HFFc6 (cell line): ENCODE data around the gene AATK. TPM values are rescaled to one million over a fixed set of nuclear protein-coding genes. Genes with fewer than 3 reads are reported as not detected.

Source experiments
- DNase-seq: peaks from one replicate; pipeline ENCODE4 v3.0.0-alpha.2; 2018
- H3K27ac Mint-ChIP-seq: 2 replicates; pipeline ENCODE4 v1.8.0; 2020; ENCODE audit warnings: mild to moderate bottlenecking, mixed read lengths
- H3K27me3 Mint-ChIP-seq: 2 replicates; pipeline ENCODE4 v1.8.0; 2021; ENCODE audit warnings: mild to moderate bottlenecking, moderate library complexity, mixed read lengths; ENCODE audit not compliant: insufficient read depth
- H3K36me3 Mint-ChIP-seq: 2 replicates; pipeline ENCODE4 v1.8.0; 2021; ENCODE audit warnings: low read depth, mixed read lengths
- H3K4me1 Mint-ChIP-seq: 2 replicates; pipeline ENCODE4 v1.8.0; 2020; ENCODE audit warnings: low read depth, mixed read lengths
- H3K4me3 Mint-ChIP-seq: 2 replicates; pipeline ENCODE4 v1.8.0; 2020; ENCODE audit warnings: mild to moderate bottlenecking, moderate library complexity, mixed read lengths
- H3K9me3 Mint-ChIP-seq: 2 replicates; pipeline ENCODE4 v1.8.0; 2020; ENCODE audit warnings: mild to moderate bottlenecking, mixed read lengths
- CTCF ChIP-seq: fragments of 200-600 bp; sonication (generic); IDR thresholded peaks from 2 replicates; pipeline ENCODE4 v1.5.0; 2021; ENCODE audit warnings: antibody characterized with exemption, mild to moderate bottlenecking
- total RNA-seq, 6 experiments: library from RNA; stranded (reverse); fragmentation: NEBNext Ultra II Directional; extraction: Animal tissue kit (Norgen Biotek cat#: 25700); gene quantifications; 2 replicates in 1 of 6; 3 replicates in 5 of 6; pipeline ENCODE4 v1.2.3, GENCODE V29; 2021

The AATK gene
- total RNA-seq, 6 experiments from 2014 or later, result 0.15 to 0.59 (median 0.38) TPM

- TF ChIP-seq CTCF, result no peak
- Mint-ChIP-seq H3K4me3 (no peak overlapping the region), H3K4me1 (no peaks in the 10 kb centered on the region), H3K27me3 (no peaks in the 10 kb centered on the region; the same call in 1 of the 2 replicates), H3K36me3 (no peaks in the 10 kb centered on the region), H3K9me3 (no peaks in the 10 kb centered on the region), H3K27ac (no peak overlapping the region)
- no peak for DNase-seq
Observed at GRCh38 chr17:81209141-81209540, 43.1 kb upstream of the AATK start.

- Mint-ChIP-seq H3K4me1 (no peaks in the 10 kb centered on the region), H3K27me3 (no peaks in the 10 kb centered on the region; the same call in 1 of the 2 replicates), H3K9me3 (no peaks in the 10 kb centered on the region), H3K27ac (no peak overlapping the region), H3K4me3 (no peak overlapping the region), H3K36me3 (no peaks in the 10 kb centered on the region)
- no peak for TF ChIP-seq CTCF
- no peak for DNase-seq
Observed at GRCh38 chr17:81208651-81209050, 42.6 kb upstream of the AATK start.

- Mint-ChIP-seq H3K4me1 (no peaks in the 10 kb centered on the region), H3K36me3 (no peaks in the 10 kb centered on the region), H3K27ac (no peak overlapping the region), H3K27me3 (no peaks in the 10 kb centered on the region; the same call in 1 of the 2 replicates), H3K4me3 (no peak overlapping the region), H3K9me3 (no peaks in the 10 kb centered on the region)
- DNase-seq, result no peak
- no peak for TF ChIP-seq CTCF
Observed at GRCh38 chr17:81207610-81208581, 41.9 kb upstream of the AATK start.

GRCh38 chr17:81206657-81207056, 40.6 kb upstream of the AATK start:
- no peak for TF ChIP-seq CTCF
- Mint-ChIP-seq H3K27me3 (no peaks in the 10 kb centered on the region; the same call in 1 of the 2 replicates), H3K4me1 (no peaks in the 10 kb centered on the region), H3K27ac (no peak overlapping the region), H3K4me3 (no peak overlapping the region), H3K36me3 (no peaks in the 10 kb centered on the region), H3K9me3 (no peaks in the 10 kb centered on the region)
- DNase-seq, result no peak

- H3K4me3 Mint-ChIP-seq, result no peak overlapping the region
- H3K9me3 Mint-ChIP-seq, result no peaks in the 10 kb centered on the region
- H3K36me3 Mint-ChIP-seq, result no peaks in the 10 kb centered on the region
- H3K27me3 Mint-ChIP-seq, result no peaks in the 10 kb centered on the region; the same call in 1 of the 2 replicates
- DNase-seq, result no peak
- no peaks in the 10 kb centered on the region for H3K4me1 Mint-ChIP-seq
- no peak overlapping the region for H3K27ac Mint-ChIP-seq
- no peak for TF ChIP-seq CTCF
Observed at GRCh38 chr17:81206166-81206565, 40.1 kb upstream of the AATK start.
